Measurements from ENCODE around the gene SLC6A16. TPM values are rescaled to one million over a fixed set of nuclear protein-coding genes. Genes with fewer than 3 reads are reported as not detected.

Gene SLC6A16
- total RNA-seq, 3 donors from 2014 or later, result 1.2 to 2.7 (median 2.0) TPM

DNA sequence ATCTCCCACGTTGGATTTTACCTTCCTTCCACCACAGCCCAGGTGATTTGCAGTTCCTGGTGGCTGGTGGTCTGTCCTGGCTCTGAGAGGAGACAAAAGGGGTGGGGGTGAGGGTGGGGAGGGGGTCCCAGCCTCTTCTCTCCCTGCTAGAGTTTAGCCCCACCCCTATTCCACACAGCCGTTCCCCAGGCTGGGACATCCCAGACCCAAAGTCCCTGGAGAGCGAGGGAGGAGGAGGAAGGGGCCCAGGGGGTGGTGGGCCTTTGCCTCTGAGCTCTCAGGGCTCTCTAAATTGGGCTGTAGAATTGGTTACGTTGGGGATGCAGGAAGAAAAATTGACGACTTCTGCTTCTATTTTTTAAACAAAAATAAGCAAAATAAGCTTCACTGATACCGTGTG lies 81.9 kb downstream of the SLC6A16 start:
- DNase-seq (ENCODE audit: low spot score in 2 of 2), result no peak
- no peaks in the 10 kb centered on the region for H3K9me3 ChIP-seq
- TF ChIP-seq, protein P1, sequence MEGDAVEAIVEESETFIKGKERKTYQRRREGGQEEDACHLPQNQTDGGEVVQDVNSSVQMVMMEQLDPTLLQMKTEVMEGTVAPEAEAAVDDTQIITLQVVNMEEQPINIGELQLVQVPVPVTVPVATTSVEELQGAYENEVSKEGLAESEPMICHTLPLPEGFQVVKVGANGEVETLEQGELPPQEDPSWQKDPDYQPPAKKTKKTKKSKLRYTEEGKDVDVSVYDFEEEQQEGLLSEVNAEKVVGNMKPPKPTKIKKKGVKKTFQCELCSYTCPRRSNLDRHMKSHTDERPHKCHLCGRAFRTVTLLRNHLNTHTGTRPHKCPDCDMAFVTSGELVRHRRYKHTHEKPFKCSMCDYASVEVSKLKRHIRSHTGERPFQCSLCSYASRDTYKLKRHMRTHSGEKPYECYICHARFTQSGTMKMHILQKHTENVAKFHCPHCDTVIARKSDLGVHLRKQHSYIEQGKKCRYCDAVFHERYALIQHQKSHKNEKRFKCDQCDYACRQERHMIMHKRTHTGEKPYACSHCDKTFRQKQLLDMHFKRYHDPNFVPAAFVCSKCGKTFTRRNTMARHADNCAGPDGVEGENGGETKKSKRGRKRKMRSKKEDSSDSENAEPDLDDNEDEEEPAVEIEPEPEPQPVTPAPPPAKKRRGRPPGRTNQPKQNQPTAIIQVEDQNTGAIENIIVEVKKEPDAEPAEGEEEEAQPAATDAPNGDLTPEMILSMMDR (IDR thresholded peaks at IDR 0.05), result no peak
- TF ChIP-seq POLR2A (IDR thresholded peaks at IDR 0.05), result no peak
- TF ChIP-seq POLR2AphosphoS5 (IDR thresholded peaks at IDR 0.05), result no peak
- no peaks in the 10 kb centered on the region for H3K36me3 ChIP-seq
- no peak overlapping the region for H3K27ac ChIP-seq
- H3K27me3 ChIP-seq, result no peaks in the 10 kb centered on the region
- no peaks in the 10 kb centered on the region for H3K4me1 ChIP-seq
- intact Hi-C loops (cut with DNase I; ENCODE audit: low total_unique reads), result no loop called here
- no peak overlapping the region for H3K4me3 ChIP-seq

DNA sequence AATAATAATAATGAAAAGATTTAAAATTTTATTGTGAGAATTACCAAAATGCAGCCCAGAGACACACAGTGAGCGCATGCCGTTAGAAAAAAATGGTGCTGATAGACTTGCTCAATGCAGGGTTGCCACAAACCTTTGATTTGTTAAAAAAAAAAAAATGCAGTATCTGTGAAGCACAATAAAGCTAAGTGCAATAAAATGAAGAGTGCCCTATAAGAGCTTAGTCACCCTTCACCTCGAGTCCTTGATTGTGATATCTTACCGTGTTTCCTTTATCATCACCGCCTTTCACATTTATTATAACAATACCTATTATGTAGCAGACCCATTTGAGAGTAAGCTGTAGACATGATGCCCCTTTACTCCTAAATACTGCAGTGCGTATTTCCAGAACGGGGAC lies 83.2 kb downstream of the SLC6A16 start:
- Histone ChIP-seq H3K4me1 (no peaks in the 10 kb centered on the region), H3K27me3 (no peaks in the 10 kb centered on the region), H3K4me3 (no peak overlapping the region), H3K27ac (no peak overlapping the region), H3K36me3 (no peaks in the 10 kb centered on the region), H3K9me3 (no peaks in the 10 kb centered on the region)
- TF ChIP-seq, protein P1 (IDR thresholded peaks at IDR 0.05), result no peak
- no peak for TF ChIP-seq POLR2AphosphoS5 (IDR thresholded peaks at IDR 0.05)
- TF ChIP-seq POLR2A (IDR thresholded peaks at IDR 0.05), result no peak
- DNase-seq (ENCODE audit: low spot score in 2 of 2), result no peak
- intact Hi-C loops (cut with DNase I; ENCODE audit: low total_unique reads), result no loop called here

Other genes with a start within 250 kb of the SLC6A16 start
- 100 to 1,000 TPM; 222 to 444 (median 316) TPM for gene SNRNP70, start 239.7 kb downstream of the SLC6A16 start, total RNA-seq
- gene LIN7B, start 210.8 kb downstream of the SLC6A16 start, total RNA-seq, result 10 to 100 TPM in 2 of 3 donors, 1 to 10 TPM in 1; 8.5 to 17.6 (median 11.8) TPM
- 1 to 10 TPM; 3.8 to 5.7 (median 4.6) TPM for gene C19orf73, start 206.0 kb downstream of the SLC6A16 start, total RNA-seq
- 1 to 10 TPM; 3.4 to 6.2 (median 3.4) TPM for gene PPFIA3, start 205.6 kb downstream of the SLC6A16 start, total RNA-seq
- gene HRC, start 169.8 kb downstream of the SLC6A16 start, total RNA-seq, result 1 to 10 TPM in 2 of 3 donors, under 1 TPM in 1; 0.88 to 2.7 (median 1.3) TPM
- 10 to 100 TPM; 13.1 to 34.0 (median 24.3) TPM for gene TRPM4, start 167.4 kb downstream of the SLC6A16 start, total RNA-seq
- 10 to 100 TPM in 2 of 3 donors, 1 to 10 TPM in 1; 2.9 to 19.7 (median 15.4) TPM for gene CD37, start 10.2 kb upstream of the SLC6A16 start, total RNA-seq
- gene TEAD2, start 37.2 kb upstream of the SLC6A16 start, total RNA-seq, result 10 to 100 TPM; 24.9 to 30.0 (median 25.1) TPM
- 1 to 10 TPM in 1 of 3 donors, under 1 TPM in 1, not detected in 1; 0.64 to 1.8 TPM for gene DKKL1, start 38.7 kb upstream of the SLC6A16 start, total RNA-seq
- 1 to 10 TPM in 1 of 3 donors, not detected in 2; 1.9 TPM for gene KASH5, start 63.1 kb upstream of the SLC6A16 start, total RNA-seq
- gene PTH2, start 98.2 kb upstream of the SLC6A16 start, total RNA-seq, result not detected
- not detected for gene GFY, start 100.2 kb upstream of the SLC6A16 start, total RNA-seq
- gene SLC17A7, start 116.3 kb upstream of the SLC6A16 start, total RNA-seq, result 1 to 10 TPM in 1 of 3 donors, under 1 TPM in 2; 0.44 to 4.3 (median 0.98) TPM
- 100 to 1,000 TPM in 2 of 3 donors, 10 to 100 TPM in 1; 94.4 to 121 (median 106) TPM for gene PIH1D1, start 126.6 kb upstream of the SLC6A16 start, total RNA-seq
- 10 to 100 TPM; 20.6 to 34.4 (median 32.2) TPM for gene ALDH16A1, start 128.0 kb upstream of the SLC6A16 start, total RNA-seq
- gene FLT3LG, start 149.0 kb upstream of the SLC6A16 start, total RNA-seq, result 1 to 10 TPM; 4.3 to 7.0 (median 4.6) TPM
- gene RPL13A, start 162.4 kb upstream of the SLC6A16 start, total RNA-seq, result 1,000 to 10,000 TPM; 3,591 to 5,468 (median 4,346) TPM
- 1,000 to 10,000 TPM; 5,709 to 7,550 (median 5,876) TPM for gene RPS11, start 171.2 kb upstream of the SLC6A16 start, total RNA-seq
- gene FCGRT, start 187.5 kb upstream of the SLC6A16 start, total RNA-seq, result 100 to 1,000 TPM; 164 to 389 (median 199) TPM
- 10 to 100 TPM; 17.3 to 40.2 (median 34.7) TPM for gene RCN3, start 202.8 kb upstream of the SLC6A16 start, total RNA-seq

All from breast epithelium (tissue), 4 donors.